ENCODE measurements around the gene ORC3.

ORC3 gene

DNA sequence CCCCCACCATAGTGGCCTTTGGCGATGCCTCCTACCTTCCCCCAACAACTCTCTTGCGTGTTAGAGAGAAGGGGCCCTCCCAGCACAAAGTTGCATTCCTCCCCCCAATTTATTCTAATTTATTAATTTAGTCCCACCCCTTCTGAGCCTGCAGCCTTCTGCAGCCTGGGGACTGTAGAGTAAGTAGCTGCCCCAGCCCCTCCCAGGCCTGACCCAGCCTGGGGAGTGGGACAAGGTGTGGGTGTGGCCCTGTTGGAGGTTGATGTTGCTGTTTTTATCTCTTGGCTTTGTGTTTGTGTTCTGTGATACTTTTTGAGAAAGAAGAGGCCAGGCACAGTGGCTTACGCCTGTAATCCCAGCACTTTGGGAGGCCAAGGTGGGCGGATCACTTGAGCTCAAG is 49.4 kb downstream of the ORC3 start:
- peaks cover 5% of the 10 kb centered on the region for H3K4me1 Mint-ChIP-seq
- no peak overlapping the region for H3K4me3 Mint-ChIP-seq
- peaks cover 16% of the 10 kb centered on the region for H3K36me3 Mint-ChIP-seq (ENCODE audit: low read depth)
- TF ChIP-seq, protein P1, sequence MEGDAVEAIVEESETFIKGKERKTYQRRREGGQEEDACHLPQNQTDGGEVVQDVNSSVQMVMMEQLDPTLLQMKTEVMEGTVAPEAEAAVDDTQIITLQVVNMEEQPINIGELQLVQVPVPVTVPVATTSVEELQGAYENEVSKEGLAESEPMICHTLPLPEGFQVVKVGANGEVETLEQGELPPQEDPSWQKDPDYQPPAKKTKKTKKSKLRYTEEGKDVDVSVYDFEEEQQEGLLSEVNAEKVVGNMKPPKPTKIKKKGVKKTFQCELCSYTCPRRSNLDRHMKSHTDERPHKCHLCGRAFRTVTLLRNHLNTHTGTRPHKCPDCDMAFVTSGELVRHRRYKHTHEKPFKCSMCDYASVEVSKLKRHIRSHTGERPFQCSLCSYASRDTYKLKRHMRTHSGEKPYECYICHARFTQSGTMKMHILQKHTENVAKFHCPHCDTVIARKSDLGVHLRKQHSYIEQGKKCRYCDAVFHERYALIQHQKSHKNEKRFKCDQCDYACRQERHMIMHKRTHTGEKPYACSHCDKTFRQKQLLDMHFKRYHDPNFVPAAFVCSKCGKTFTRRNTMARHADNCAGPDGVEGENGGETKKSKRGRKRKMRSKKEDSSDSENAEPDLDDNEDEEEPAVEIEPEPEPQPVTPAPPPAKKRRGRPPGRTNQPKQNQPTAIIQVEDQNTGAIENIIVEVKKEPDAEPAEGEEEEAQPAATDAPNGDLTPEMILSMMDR (IDR thresholded peaks at IDR 0.05; ENCODE audit: unreplicated experiment in 3 of 3) = no peak
- no peaks in the 10 kb centered on the region for H3K27me3 Mint-ChIP-seq (ENCODE audit: low read depth)
- H3K27ac Mint-ChIP-seq = no peak overlapping the region
- H3K9me3 Mint-ChIP-seq = no peaks in the 10 kb centered on the region

DNA sequence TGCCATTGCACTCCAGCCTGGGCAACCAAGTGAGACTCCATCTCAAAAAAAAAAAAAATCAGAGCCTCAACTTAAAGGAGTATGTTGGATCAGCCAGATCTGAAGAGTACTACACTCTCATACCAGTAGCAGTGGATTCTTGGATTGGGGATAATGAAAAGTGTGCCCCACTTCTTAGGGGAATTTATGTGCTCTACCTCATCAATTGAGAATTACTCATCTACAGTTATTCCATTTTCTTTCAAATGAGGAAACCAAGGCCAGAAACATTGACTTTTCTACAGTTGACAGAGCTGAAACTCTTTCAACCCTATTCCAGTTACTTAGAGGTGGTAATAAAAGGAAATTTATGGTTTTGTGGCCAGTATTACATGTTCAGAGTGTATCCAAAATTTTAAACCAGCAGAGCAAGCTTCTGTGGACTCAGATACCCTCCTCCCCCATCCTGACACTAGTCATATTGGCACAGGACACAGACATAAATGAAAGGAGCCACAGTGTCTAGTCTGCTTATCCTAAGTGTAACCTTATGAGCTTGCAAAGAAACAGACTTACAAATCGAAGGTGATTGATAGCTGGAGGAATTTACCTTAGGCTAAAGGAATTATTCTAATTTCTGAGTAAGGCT is 51.2 kb downstream of the ORC3 start:
- no peak overlapping the region for H3K27ac Mint-ChIP-seq
- H3K9me3 Mint-ChIP-seq = no peaks in the 10 kb centered on the region
- H3K27me3 Mint-ChIP-seq (ENCODE audit: low read depth) = no peaks in the 10 kb centered on the region
- peaks cover 14% of the 10 kb centered on the region for H3K36me3 Mint-ChIP-seq (ENCODE audit: low read depth)
- no peak overlapping the region for H3K4me3 Mint-ChIP-seq
- H3K4me1 Mint-ChIP-seq = no peaks in the 10 kb centered on the region
- TF ChIP-seq, protein P1 (IDR thresholded peaks at IDR 0.05; ENCODE audit: unreplicated experiment in 3 of 3) = no peak

DNA sequence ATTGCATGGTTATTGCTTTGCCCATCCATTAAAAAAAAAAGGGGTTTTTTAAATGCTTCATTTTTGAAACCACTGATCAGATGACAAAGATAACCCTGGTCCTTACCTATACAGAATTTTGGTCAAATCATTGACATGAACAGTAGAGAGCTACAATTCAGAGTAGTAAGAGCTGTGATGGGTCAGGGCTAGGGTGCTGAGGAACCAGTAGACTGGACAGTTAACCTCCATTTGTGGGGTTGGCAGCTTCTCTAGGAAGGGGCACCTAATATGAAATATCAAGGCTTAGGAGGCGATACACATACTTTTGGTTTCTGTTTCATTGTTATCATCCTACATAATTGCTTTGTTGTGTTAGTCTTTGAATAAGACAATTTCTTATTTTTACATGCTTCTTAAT is 55.1 kb downstream of the ORC3 start:
- H3K9me3 Mint-ChIP-seq = no peaks in the 10 kb centered on the region
- no peaks in the 10 kb centered on the region for H3K27me3 Mint-ChIP-seq (ENCODE audit: low read depth)
- H3K27ac Mint-ChIP-seq = no peak overlapping the region
- H3K36me3 Mint-ChIP-seq (ENCODE audit: low read depth) = peaks cover 4% of the 10 kb centered on the region
- H3K4me3 Mint-ChIP-seq = no peak overlapping the region
- TF ChIP-seq, protein P1 (IDR thresholded peaks at IDR 0.05; ENCODE audit: unreplicated experiment in 3 of 3) = no peak
- H3K4me1 Mint-ChIP-seq = no peaks in the 10 kb centered on the region

DNA sequence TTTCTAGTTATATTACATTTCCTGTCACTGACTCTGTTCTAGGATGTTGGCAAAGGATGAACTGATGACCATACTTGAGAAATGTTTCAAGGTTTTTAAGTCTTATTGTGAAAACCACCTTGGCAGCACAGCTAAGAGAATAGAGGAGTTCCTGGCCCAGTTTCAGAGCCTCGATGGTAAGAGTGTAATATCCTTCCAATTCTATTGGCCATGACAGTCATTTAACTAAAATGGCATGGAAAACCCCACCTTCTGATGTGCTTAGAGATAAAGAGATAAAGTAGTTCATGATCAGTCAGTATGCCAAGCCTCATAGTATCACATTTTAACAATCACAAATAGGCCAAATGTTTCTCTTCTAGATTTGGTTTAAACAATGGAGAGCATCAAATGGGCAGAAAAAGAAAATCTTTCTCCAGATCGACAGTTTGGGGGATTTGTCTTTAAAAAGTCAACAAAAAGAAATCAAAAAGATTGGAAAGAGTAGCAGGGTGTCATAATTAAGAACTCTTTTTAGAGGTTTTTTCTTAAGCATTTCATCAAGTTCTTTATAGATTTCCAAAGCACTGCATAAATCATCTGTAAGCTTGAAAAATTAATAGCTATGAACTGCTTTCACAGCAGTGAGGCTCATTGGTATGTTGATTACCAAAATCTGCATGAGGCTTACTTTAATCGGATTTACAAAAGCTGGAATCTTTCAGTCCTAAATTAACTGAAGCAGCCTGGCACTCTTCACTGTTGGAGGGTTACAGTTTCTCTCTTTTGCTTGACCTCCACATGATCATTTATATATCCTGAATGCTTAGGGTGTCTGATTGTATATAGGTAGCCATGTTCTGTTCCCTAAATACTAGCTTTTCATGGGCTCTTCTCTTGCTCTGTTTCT is 63.4 kb downstream of the ORC3 start:
- Mint-ChIP-seq H3K4me1 (peaks cover 7% of the 10 kb centered on the region), H3K27ac (no peak overlapping the region), H3K9me3 (no peaks in the 10 kb centered on the region), H3K36me3 (ENCODE audit: low read depth) (peaks cover 34% of the 10 kb centered on the region), H3K27me3 (ENCODE audit: low read depth) (no peaks in the 10 kb centered on the region), H3K4me3 (no peak overlapping the region)
- TF ChIP-seq, protein P1 (IDR thresholded peaks at IDR 0.05; ENCODE audit: unreplicated experiment in 3 of 3) = no peak

DNA sequence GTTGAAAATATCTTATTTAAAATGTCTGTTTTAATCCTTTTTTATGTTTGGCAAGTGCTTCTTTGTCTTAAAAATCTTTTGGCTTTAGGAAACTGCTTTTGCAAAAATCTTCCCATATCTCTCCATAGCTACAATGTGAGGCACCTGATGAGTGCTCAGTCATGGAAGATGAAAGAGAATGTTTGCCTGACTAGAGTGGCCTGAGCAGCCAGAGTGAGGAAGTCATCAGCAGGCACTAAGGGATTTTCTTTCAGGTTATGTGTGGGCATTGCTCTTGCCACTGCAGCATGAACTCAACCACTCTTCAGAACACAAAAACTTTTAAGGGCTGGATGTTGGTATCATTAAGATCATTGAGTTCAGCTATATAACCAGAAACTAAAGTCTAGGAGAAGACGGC is 64.2 kb downstream of the ORC3 start:
- Mint-ChIP-seq H3K27ac (no peak overlapping the region), H3K4me1 (peaks cover 14% of the 10 kb centered on the region), H3K9me3 (no peaks in the 10 kb centered on the region), H3K36me3 (ENCODE audit: low read depth) (peaks cover 40% of the 10 kb centered on the region), H3K27me3 (ENCODE audit: low read depth) (no peaks in the 10 kb centered on the region), H3K4me3 (no peak overlapping the region)
- TF ChIP-seq, protein P1 (IDR thresholded peaks at IDR 0.05; ENCODE audit: unreplicated experiment in 3 of 3) = no peak

Measured in nephron (organoid).